ENCODE measurements around the gene TBCA.
A peak's percentile ranks its signal among the peaks of the same experiment; 100 is the strongest.

TBCA gene, protein sequence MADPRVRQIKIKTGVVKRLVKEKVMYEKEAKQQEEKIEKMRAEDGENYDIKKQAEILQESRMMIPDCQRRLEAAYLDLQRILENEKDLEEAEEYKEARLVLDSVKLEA

GRCh38 chr5:77775790-77776553, at the start of gene TBCA:
Gene TBCA, minus strand, starts transcription at chr5:77776339. Its CDS starts 82 bp downstream, at chr5:77776257.
- DNase-seq (ENCODE audit: low spot score): peak; percentile 93

DNA sequence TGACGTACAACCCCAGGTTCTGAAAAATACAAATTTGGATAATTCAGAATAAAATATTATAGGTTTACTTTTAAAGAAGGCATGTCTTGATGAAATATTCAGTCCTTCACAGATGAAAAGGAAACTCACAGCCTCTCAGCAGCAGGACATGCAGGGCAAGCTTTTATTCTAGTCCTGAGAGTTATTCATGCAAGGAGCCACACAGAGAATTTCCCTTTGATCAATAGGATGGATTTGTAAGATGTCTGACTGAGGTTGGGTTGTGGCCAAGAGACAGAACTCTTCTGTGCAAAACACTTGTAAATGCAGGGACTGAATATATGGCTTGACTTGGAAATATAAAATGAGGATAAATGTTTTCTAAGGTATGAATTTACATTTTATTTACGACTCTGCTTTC, 48.8 kb upstream of the TBCA start:
- DNase-seq (ENCODE audit: low spot score): no peak

- DNase-seq (ENCODE audit: low spot score): no peak
These were observed 40.5 kb upstream of the TBCA start for GRCh38 chr5:77816686-77817085.

GRCh38 chr5:77812926-77813589, 36.9 kb upstream of the TBCA start:
- DNase-seq (ENCODE audit: low spot score): no peak

DNA sequence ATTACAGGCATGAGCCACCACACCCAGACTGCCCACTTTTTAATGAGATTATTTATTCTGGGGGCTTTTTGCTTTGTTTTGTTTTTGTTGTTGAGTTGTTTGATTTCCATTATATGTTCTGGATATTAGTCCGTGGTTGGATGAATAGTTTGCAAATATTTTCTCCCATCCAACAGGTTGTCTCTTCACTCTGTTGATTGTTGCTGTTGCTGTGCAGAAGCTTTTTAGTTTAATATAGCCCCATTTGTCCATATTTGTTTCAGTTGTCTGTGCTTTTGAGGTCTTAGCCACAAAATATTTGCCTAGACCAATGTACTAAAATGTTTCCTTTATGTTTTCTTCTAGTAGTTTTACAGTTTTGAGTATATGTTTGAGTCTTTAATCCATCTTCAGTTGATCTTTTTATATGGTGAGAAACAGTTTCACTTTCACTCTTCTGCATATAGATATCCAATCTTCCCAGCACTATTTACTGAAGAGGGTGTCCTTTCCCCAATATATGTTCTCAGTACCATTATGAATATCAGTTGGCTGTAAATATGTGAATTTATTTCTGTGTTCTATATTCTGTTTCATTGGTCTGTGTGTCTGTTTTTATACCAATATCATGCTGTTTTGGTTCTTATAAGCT, 30.2 kb upstream of the TBCA start:
- no peak for DNase-seq (ENCODE audit: low spot score)

DNA sequence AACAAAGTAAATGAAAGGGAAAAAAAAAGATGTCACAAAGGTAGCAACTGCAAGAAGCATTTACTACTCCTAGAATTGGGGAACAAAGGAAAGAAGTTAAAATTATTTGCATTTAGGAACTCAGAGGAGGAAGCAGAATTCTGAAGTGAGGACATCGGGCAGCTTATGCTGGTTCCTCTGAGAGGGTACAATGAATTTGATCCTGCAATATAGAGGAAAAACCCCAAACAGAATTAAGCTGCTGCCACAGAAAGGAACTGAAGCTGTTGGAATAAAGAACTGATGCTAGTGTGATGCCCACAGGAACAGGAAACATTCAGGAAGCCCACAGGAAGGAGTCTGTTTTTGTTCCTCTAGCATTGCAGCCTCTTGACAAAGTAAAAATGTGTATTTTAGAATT, 22.3 kb upstream of the TBCA start:
- DNase-seq (ENCODE audit: low spot score): no peak

DNA sequence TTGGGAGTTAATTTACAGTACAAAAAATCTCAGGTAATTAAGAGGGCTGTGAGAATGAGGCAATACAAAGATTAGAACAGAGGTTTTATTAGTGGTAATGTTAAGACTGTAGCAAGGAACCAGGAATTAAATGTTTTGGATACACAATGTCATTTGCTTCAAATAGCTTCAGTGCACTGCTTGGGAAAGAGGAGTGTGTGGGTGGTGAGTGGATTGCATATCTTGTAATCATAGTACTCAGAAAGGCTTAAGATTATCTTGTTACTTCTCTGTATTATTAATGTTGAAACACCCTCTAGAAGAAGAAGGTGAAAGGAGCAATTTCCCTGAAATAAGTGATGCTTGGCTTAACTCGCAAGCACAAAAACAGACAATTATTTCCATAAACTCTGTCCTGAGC, 21.0 kb upstream of the TBCA start:
- no peak for DNase-seq (ENCODE audit: low spot score)

DNA sequence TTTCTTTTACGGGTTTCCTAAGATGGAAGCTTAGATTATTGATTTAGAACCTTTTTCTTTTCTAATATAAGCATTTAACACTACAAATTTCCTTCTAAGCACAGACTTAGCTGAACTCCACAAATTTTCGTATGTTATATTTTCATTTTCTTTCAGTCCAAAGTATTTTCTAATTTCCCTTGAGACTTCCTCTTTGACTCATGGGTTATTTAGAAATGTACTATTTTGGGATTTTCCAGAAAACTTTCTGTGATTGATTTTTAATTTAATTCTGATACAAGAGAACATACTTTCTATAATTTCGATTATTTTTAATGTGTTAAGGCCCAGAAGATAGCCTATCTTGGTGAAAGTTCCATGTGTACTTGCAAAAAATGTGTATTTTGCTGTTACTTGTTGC, 19.7 kb upstream of the TBCA start:
- DNase-seq (ENCODE audit: low spot score): no peak

DNA sequence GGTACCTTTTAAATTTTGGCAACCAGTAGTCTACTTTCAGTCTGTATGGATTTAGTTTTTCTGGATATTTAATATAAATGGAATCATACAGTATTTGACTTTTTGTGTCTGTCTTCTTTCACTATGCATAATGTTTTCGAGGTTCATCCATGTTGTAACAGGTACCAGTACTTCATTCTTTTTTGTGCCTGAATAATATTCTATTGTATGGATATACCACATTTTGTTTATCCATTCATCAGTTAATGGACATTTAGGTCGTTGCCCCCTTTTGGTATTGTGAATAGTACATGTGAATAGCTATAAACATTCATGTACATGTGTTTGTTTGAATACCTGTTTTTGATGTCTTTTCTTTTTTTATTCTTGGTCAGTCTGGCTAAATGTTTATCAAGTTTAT, 19.1 kb upstream of the TBCA start:
- DNase-seq (ENCODE audit: low spot score): no peak

GRCh38 chr5:77791926-77792325, 15.8 kb upstream of the TBCA start:
- no peak for DNase-seq (ENCODE audit: low spot score)

GRCh38 chr5:77791356-77791755, 15.2 kb upstream of the TBCA start:
- no peak for DNase-seq (ENCODE audit: low spot score)

DNA sequence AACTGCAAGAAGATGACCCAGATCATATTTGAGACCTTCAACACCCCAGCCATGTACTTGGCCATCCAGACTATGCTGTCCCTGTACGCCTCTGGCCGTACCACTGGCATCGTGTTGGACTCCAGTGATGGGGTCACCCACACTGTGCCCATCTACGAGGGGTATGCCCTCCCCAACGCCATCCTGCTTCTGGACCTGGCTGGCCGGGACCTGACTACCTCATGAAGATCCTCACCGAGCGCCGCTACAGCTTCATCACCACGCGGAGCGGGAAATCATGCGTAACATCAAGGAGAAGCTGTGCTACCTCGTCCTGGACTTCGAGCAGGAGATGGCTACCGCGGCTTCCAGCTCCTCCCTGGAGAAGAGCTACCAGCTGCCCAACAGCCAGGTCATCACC, 9.1 kb upstream of the TBCA start:
- no peak for DNase-seq (ENCODE audit: low spot score)

GRCh38 chr5:77784735-77785134, 8.6 kb upstream of the TBCA start:
- DNase-seq (ENCODE audit: low spot score): no peak

- no peak for DNase-seq (ENCODE audit: low spot score)
These were observed 4.9 kb upstream of the TBCA start for GRCh38 chr5:77781076-77781475.

DNA sequence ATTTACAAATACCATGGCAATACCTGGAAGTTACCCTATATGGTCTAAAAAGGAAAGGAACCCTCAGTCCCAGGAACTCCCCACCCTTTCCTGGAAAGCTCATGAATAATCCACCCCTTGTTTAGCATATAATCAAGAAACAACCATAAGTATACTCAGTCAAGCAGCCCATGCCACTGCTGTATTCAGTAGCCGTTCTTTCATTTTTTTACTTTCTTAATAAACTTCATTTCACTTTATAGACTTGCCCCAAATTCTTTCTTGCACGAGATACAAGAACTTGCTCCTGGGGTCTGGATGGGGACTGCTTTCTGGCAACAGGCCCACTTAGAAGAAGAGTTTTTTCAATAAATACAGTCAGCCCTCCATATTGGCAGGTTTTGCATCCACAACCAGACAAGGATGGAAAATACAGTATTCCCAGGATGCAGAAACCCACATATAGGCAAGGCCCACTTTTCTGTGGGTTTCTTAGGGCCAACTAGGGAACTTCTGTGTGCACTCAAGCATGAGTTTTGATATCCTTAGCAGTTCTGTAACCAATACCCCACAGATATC, 2.8 kb upstream of the TBCA start:
- no peak for DNase-seq (ENCODE audit: low spot score)

DNA sequence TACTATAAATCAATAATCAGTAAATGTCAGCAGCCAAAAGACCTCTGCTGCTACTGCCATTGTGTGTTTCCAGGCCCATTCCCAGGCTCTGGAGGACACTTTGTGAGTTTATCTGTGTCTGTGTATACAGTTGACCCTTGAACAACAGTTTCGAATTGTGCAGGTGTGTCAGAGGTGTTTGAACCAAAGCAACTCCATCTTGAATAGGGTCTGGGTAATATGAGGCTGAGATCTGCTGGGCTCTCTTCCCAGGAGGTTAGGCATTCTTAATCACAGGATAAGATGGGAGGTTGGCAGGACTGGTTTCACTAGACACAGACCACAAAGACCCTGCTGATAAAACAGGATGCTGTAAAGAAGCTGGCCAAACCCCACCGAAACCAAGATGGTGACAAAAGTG, 2.3 kb upstream of the TBCA start:
- DNase-seq (ENCODE audit: low spot score): no peak

DNA sequence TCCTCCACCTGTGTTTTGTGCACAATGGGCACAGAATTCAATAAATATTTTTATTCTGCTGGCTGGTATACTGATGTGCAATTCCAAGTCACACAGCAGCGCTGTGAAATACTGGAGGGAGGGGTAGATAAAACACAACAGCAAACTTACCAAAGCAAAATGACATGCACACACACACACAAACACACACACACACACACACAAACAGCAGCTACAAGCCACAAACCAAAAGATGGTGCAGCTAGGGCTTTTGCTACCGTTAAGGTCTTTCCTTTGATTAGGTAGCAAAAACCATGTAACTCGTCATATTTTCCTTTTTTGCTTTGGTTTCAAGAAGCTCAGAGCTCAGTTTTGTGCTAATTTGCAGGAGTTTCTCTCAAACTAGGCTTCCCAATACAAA, 1.8 kb upstream of the TBCA start:
- DNase-seq (ENCODE audit: low spot score): no peak

DNA sequence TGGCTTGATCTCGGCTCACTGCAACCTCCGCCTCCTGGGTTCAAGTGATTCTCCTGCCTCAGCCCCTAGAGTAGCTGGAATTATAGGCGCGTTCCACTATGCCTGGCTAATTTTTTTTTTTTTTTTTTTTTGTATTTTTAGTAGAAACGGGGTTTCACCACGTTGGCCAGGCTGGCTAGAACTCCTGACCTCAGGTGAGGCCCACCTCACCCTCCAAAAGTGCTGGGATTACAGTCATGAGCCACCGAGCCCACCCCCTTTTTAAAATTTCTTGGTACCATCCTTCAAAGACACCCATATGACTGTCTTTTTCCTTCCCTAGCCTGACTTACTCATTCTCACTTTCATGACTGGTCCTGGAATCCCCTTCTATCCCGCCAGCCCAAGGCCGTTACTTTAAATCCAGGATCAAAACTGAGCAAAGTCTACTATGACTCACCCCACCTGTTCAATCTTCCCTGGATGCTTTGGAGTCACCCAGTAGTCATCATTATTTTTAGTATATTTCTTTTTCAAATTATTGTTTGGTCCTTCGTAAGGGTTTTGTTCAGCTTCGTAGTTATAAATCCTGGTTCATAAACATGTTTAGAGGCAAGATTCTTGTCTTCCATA, 1.2 kb upstream of the TBCA start:
- DNase-seq (ENCODE audit: low spot score): peak; percentile 76

DNA sequence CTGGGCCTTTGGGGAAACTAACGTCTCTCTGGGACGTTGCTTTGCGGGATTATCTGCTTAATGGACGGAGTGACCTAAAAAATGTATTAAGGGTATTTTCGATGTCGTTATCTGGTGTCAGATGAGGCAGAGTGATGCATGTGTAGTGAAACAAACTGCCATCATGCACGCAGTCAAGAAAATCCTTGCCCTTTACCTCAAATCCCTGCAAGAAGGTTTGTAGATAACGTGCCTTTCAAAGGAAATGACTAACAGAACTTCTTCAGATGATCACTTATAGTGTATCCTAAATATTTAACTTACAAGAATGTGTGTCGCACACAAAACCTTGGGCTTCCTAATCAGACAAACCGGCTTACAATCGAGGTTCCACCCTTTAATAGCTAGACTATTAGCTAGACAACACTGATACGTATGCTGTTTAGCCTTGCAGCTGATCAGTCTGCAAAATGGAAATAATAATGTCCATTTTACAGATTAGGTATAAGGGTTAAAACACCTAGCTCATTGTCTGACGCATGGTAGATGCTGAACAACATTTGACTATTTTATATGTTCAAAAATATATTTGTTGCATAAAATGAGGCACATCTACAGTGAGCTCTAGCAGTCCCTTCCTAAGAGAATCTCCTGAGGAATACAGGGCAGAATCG, 541 bp upstream of the TBCA start:
- DNase-seq (ENCODE audit: low spot score): no peak

- no peak for DNase-seq (ENCODE audit: low spot score)
These were observed 954 bp downstream of the TBCA start for GRCh38 chr5:77774981-77775789.

DNA sequence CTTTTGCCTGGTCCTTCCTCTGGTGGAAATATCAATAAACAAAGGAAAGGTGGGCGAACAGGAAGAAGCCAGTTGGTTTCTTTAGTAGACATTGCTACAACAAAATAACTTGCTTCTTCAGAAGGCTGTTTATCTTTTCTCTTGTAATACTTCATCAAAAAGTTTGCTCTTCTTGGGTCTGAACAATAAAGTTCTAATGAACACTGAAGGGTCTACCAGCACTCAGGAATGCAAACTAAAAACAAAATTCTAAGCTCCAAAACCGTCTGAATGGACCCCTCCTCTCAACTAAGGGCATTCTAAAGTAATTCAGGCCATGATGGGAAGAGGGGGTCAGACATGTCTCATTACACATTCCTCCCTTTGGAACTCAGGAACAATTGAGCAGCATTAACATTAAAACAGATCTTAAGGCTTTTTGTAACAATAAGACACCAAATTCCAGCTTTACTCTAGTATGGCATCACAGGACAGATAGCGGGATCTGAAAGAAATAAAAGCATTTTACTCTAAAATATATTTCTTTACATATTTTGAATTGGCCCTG, 2.3 kb downstream of the TBCA start:
- no peak for DNase-seq (ENCODE audit: low spot score)

Data from kidney tubule cell (primary cell).